Heart left ventricle (tissue), 16 donors: ENCODE results near the gene NFATC2. TPM values are rescaled to one million over a fixed set of nuclear protein-coding genes. Genes with fewer than 3 reads are reported as not detected.

Experiments
- ATAC-seq, 4 donors: fragments of 200-7000 bp; cut with Tn5 transposase; one replicate each; pipeline ENCODE4 v1.9.1; 2020 to 2022; ENCODE audit warnings: moderate library complexity in 4 of 4, mild to moderate bottlenecking in 3 of 4, moderate number of reproducible peaks in 1 of 4
- DNase-seq, 5 donors: peaks; one replicate each; pipeline ENCODE4 v3.0.0-alpha.2; 2020
- H3K27ac ChIP-seq, 12 donors: fragments of 200-600 bp; sonication (generic) in 4 of 12; one replicate each; pipeline versions ENCODE4 v1.5.0 to v1.8.0; 2016 to 2022; ENCODE audit warnings: mild to moderate bottlenecking in 2 of 12
- H3K27me3 ChIP-seq, 9 donors: fragments of 200-600 bp; sonication (generic) in 2 of 9; one replicate each; pipeline versions ENCODE4 v1.5.1 to v1.8.0; 2016 to 2022; ENCODE audit warnings: mild to moderate bottlenecking in 3 of 9
- H3K36me3 ChIP-seq, 9 donors: fragments of 200-600 bp; sonication (generic) in 2 of 9; one replicate each; pipeline versions ENCODE4 v1.5.0 to v1.8.0; 2018 to 2022; ENCODE audit warnings: mild to moderate bottlenecking in 2 of 9
- H3K4me1 ChIP-seq, 12 donors: fragments of 200-600 bp; sonication (generic) in 4 of 12; one replicate each; pipeline versions ENCODE4 v1.5.0 to v1.8.0; 2016 to 2022; ENCODE audit warnings: mild to moderate bottlenecking in 3 of 12
- H3K4me3 ChIP-seq, 12 donors: fragments of 200-600 bp; sonication (generic) in 4 of 12; one replicate each; pipeline versions ENCODE4 v1.5.0 to v1.8.0; 2017 to 2022; ENCODE audit warnings: mild to moderate bottlenecking in 9 of 12, moderate library complexity in 4 of 12
- H3K9me3 ChIP-seq, 12 donors: fragments of 200-600 bp; sonication (generic) in 4 of 12; one replicate each; pipeline versions ENCODE4 v1.5.0 to v1.8.0; 2016 to 2022; ENCODE audit warnings: mild to moderate bottlenecking in 1 of 12
- CTCF ChIP-seq, 12 donors: fragments of 200-600 bp; sonication (generic) in 4 of 12; IDR thresholded peaks; one replicate each; pipeline versions ENCODE4 v1.5.0 to v1.8.0; 2018 to 2022; ENCODE audit warnings: antibody characterized with exemption in 12 of 12, mild to moderate bottlenecking in 5 of 12
- POLR2A ChIP-seq, 2 donors: fragments of 450-650 bp; IDR thresholded peaks; one replicate each; pipeline ENCODE4 v1.6.1; 2017; ENCODE audit warnings: antibody characterized with exemption in 2 of 2, mild to moderate bottlenecking in 2 of 2, moderate library complexity in 2 of 2
- WGBS, 4 donors: extraction: QIAGEN DNeasy Blood & Tissue Kit in 2 of 4; methylation state at CpG; one replicate each; pipeline versions ENCODE4 v1.1.5 to v1.1.7; 2013 to 2018; 5-methylcytosine and 5-hydroxymethylcytosine counted together
- intact Hi-C, 10 donors: fragments of 100-400 bp; cut with DNase I; formaldehyde crosslinking; loops; one replicate each; pipeline versions ENCODE4 v1.11.1 to v1.14.2; 2022
- polyA plus RNA-seq, 2 donors: library from polyadenylated mRNA; stranded (reverse); fragments of 200-250 nt; gene quantifications; one replicate each; pipeline ENCODE4 v1.2.3, GENCODE V29; 2013
- total RNA-seq, 9 donors: library from RNA; depleted of rRNA in 2 of 9; stranded (reverse); fragments of >200 nt in 2 of 9; fragmentation: NEBNext Ultra II Directional in 3 of 9; extraction: Animal tissue kit (Norgen Biotek cat#: 25700) in 3 of 9; gene quantifications; one replicate each; pipeline versions ENCODE4 v1.1.0 to v1.2.4, GENCODE V29; 2016 to 2023
- donor health status: ischemic (EF 13 %, LVEDD 7.1; RV severe dilation, severe dysfunction).
- donor health status: healthy with polysubstance abuse.
- donor health status: DM: no; HTN: yes; CAD: no.
- donor health status: DM: no; HTN: no; CAD: no.
- donor health status: ischemic (EF 25% LVEDD 6.9; RV normal size, moderate dysfunction).
- donor health status: ischemic (EF 25% LVEDD 5.7; RV mildly dilated, moderate dysfunction).
- donor health status: healthy.
- donor health status: DM: yes; HTN: yes; CAD: no.
- donor health status: ischemic (EF 35%, LVEDD 5.7; RV mildly dilated, moderate dysfunction).
- donor health status: nonischemic (EF 11% LVEDD 7.7; RV severe dilation, severe dysfunction).
- donor health status: DM: yes; HTN: yes; CAD: no.
- donor health status: PGD.
- donor health status: ischemic (EF 29% LVEDD 5.4; RV normal size, mild dysfunction).
- donor health status: nonischemic (EF 23%, LVEDD 6.1; RV moderate dilation, normal function).

The NFATC2 gene
- total and polyA plus RNA-seq, 11 donors = 0.76 to 7.6 (median 3.2) TPM

GRCh38 chr20:51484831-51485230, 57.7 kb downstream of the NFATC2 start:
- H3K9me3 ChIP-seq = no peaks in the 10 kb centered on the region
- intact Hi-C loops = no loop called here

GRCh38 chr20:51484141-51484815, 58.2 kb downstream of the NFATC2 start:
- no peak for ATAC-seq
- no peaks in the 10 kb centered on the region for H3K9me3 ChIP-seq
- intact Hi-C loops = no loop called here
- no peaks in the 10 kb centered on the region for H3K27me3 ChIP-seq
- peaks cover 0 to 10% (median 0%) of the 10 kb centered on the region in 12 donors for H3K4me1 ChIP-seq
- H3K36me3 ChIP-seq = peaks cover 0 to 2% (median 0%) of the 10 kb centered on the region in 9 donors
- no peak for TF ChIP-seq CTCF (IDR thresholded peaks at IDR 0.05)
- no peak for TF ChIP-seq POLR2A (IDR thresholded peaks at IDR 0.05)
- DNase-seq = peak in 1 of 5 donors; percentile 14
- H3K27ac ChIP-seq = no peak overlapping the region
- no peak overlapping the region for H3K4me3 ChIP-seq
- 84 to 93% (median 88%) methylated on average over 16 of the region's 16 CpGs for WGBS, 4 donors

More at GRCh38 chr20:51484831-51485230, 57.7 kb downstream of the NFATC2 start:
- Histone ChIP-seq H3K27me3 (no peaks in the 10 kb centered on the region), H3K4me1 (peaks cover 0 to 10% (median 0%) of the 10 kb centered on the region in 12 donors), H3K4me3 (no peak overlapping the region), H3K27ac (no peak overlapping the region), H3K36me3 (no peaks in the 10 kb centered on the region)
- ATAC-seq (no peak), DNase-seq (no peak)
- WGBS, 4 donors = 96 to 98% (median 97%) methylated on average over 4 of the region's 4 CpGs
- TF ChIP-seq CTCF (IDR thresholded peaks at IDR 0.05) = no peak
- no peak for TF ChIP-seq POLR2A (IDR thresholded peaks at IDR 0.05)

GRCh38 chr20:51482836-51483473, 59.6 kb downstream of the NFATC2 start:
- DNase-seq = no peak
- Histone ChIP-seq H3K4me3 (no peak overlapping the region), H3K27me3 (no peaks in the 10 kb centered on the region), H3K27ac (no peak overlapping the region), H3K36me3 (peaks cover 0 to 5% (median 0%) of the 10 kb centered on the region in 9 donors), H3K4me1 (peaks cover 0 to 10% (median 0%) of the 10 kb centered on the region in 12 donors), H3K9me3 (peaks cover 0 to 2% (median 0%) of the 10 kb centered on the region in 12 donors)
- 88 to 94% (median 93%) methylated on average over 15 of the region's 15 CpGs for WGBS, 4 donors
- ATAC-seq = no peak
- TF ChIP-seq CTCF (IDR thresholded peaks at IDR 0.05) = no peak
- intact Hi-C loops = no loop called here

- Histone ChIP-seq H3K9me3 (peaks cover 0 to 16% (median 0%) of the 10 kb centered on the region in 12 donors), H3K27me3 (no peaks in the 10 kb centered on the region), H3K36me3 (peaks cover 0 to 5% (median 0%) of the 10 kb centered on the region in 9 donors), H3K4me3 (no peak overlapping the region), H3K4me1 (peaks cover 0 to 10% (median 0%) of the 10 kb centered on the region in 12 donors), H3K27ac (no peak overlapping the region)
- ATAC-seq = peak in 1 of 4 donors; percentile 47
- WGBS, 4 donors = 61 to 76% (median 67%) methylated on average over 17 of the region's 17 CpGs
- intact Hi-C loops = no loop called here
- DNase-seq = peak in 1 of 5 donors; percentile 16
- TF ChIP-seq CTCF (IDR thresholded peaks at IDR 0.05) = no peak
- TF ChIP-seq POLR2A (IDR thresholded peaks at IDR 0.05) = no peak
Measured at GRCh38 chr20:51481341-51481914, 61.1 kb downstream of the NFATC2 start.
